ENCODE measurements around the gene HSPG2. TPM values are rescaled to one million over a fixed set of nuclear protein-coding genes. Genes with fewer than 3 reads are reported as not detected.

The HSPG2 gene
- total and polyA plus RNA-seq, 10 of the 15 experiments (the other 5 are each of a cell fraction or from before 2014, with no cell fraction given): 0.30 to 3.4 (median 0.73) TPM; not detected in 2

DNA sequence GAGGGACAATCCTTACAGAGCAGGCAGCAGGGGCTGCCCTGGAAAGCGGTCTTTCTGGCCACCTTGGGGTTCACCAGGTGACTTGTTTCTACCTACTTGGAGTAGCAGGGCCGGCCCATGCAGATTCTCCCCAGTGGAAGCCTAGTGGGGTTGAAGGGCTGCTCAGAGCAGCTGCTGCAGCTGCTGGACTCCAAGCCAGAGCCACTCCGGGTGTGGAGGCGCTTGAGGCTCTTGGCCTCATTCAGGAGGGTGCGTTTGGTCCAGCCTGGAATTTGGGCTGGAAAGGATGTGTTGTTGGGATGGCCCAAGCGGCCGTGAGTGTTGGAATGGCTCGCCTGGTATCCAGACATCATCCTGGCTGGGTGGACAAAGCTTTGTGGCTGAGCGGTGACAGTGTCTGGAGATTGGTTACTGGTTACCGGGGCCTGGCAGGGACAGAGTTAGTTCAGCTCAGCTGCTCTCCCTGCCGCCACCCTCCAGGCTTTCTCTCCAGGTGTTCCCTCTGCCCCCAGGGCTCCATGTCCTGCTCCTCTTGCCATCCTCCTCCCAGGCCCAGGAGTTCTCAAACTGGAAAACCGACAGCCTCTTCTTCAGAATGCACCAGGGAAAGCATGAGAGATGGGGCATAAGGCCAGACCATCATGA lies 14.2 kb upstream of the HSPG2 start:
- DNase-seq (ENCODE audit: low read depth, low spot score): no peak
- no peaks in the 10 kb centered on the region for H4K20me1 ChIP-seq (ENCODE audit: control insufficient read depth, insufficient read depth)
- intact Hi-C loops (cut with micrococcal nuclease; ENCODE audit: unreplicated experiment) (no loop called here), in situ Hi-C loops (cut with MboI) (no loop called here)
- H3K4me2 ChIP-seq (ENCODE audit: control insufficient read depth, insufficient read depth): no peak overlapping the region
- H3K27me3 ChIP-seq (replicated peaks in 1 of 2; ENCODE audit: control insufficient read depth in 2 of 2, insufficient read depth in 2 of 2, low read length in 1 of 2): no peaks in the 10 kb centered on the region; a peak in 1 of 4 replicates
- ChIA-PET CTCF (no interaction called here), SMC1A (ENCODE audit: uncharacterized antibody, unreplicated experiment) (no interaction called here), RAD21 (ENCODE audit: unreplicated experiment) (no interaction called here), POLR2A (no interaction called here)
- no peak for ATAC-seq
- no peaks in the 10 kb centered on the region for H3K9me3 ChIP-seq (replicated peaks; ENCODE audit: control insufficient read depth, insufficient read depth, low read length)
- BruUV-seq (replicated peaks): no TSS peak
- no peak overlapping the region for H2AFZ ChIP-seq (ENCODE audit: control insufficient read depth, low read depth, low read length)
- TF ChIP-seq SMARCA5 (IDR thresholded peaks at IDR 0.05): no peak
- no peak for TF ChIP-seq ZNF217 (IDR thresholded peaks at IDR 0.05)
- no peak for TF ChIP-seq MYB (IDR thresholded peaks at IDR 0.05; ENCODE audit: borderline replicate concordance, low read depth, low read length)
- no peak for TF ChIP-seq SIN3A (IDR thresholded peaks at IDR 0.05; ENCODE audit: low read depth, low read length)
- no peak for TF ChIP-seq ZBED1 (IDR thresholded peaks at IDR 0.05; ENCODE audit: borderline replicate concordance)
- TF ChIP-seq, protein P1, sequence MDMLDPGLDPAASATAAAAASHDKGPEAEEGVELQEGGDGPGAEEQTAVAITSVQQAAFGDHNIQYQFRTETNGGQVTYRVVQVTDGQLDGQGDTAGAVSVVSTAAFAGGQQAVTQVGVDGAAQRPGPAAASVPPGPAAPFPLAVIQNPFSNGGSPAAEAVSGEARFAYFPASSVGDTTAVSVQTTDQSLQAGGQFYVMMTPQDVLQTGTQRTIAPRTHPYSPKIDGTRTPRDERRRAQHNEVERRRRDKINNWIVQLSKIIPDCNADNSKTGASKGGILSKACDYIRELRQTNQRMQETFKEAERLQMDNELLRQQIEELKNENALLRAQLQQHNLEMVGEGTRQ (IDR thresholded peaks at IDR 0.05; ENCODE audit: borderline replicate concordance, low read depth, low read length): no peak
- TF ChIP-seq ZNF207 (IDR thresholded peaks at IDR 0.05; ENCODE audit: borderline replicate concordance): no peak
- TF ChIP-seq, protein P2, sequence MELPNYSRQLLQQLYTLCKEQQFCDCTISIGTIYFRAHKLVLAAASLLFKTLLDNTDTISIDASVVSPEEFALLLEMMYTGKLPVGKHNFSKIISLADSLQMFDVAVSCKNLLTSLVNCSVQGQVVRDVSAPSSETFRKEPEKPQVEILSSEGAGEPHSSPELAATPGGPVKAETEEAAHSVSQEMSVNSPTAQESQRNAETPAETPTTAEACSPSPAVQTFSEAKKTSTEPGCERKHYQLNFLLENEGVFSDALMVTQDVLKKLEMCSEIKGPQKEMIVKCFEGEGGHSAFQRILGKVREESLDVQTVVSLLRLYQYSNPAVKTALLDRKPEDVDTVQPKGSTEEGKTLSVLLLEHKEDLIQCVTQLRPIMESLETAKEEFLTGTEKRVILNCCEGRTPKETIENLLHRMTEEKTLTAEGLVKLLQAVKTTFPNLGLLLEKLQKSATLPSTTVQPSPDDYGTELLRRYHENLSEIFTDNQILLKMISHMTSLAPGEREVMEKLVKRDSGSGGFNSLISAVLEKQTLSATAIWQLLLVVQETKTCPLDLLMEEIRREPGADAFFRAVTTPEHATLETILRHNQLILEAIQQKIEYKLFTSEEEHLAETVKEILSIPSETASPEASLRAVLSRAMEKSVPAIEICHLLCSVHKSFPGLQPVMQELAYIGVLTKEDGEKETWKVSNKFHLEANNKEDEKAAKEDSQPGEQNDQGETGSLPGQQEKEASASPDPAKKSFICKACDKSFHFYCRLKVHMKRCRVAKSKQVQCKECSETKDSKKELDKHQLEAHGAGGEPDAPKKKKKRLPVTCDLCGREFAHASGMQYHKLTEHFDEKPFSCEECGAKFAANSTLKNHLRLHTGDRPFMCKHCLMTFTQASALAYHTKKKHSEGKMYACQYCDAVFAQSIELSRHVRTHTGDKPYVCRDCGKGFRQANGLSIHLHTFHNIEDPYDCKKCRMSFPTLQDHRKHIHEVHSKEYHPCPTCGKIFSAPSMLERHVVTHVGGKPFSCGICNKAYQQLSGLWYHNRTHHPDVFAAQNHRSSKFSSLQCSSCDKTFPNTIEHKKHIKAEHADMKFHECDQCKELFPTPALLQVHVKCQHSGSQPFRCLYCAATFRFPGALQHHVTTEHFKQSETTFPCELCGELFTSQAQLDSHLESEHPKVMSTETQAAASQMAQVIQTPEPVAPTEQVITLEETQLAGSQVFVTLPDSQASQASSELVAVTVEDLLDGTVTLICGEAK (IDR thresholded peaks at IDR 0.05; ENCODE audit: borderline replicate concordance): no peak
- no peak for TF ChIP-seq TCF3 (IDR thresholded peaks at IDR 0.05; ENCODE audit: borderline replicate concordance, insufficient read depth, low read depth, low read length)
- no peak for TF ChIP-seq NKRF (conservative IDR thresholded peaks at IDR 0.05)
- no peak for TF ChIP-seq BACH1 (IDR thresholded peaks at IDR 0.05; ENCODE audit: borderline replicate concordance)
- no peak for TF ChIP-seq KDM1A (IDR thresholded peaks at IDR 0.05; ENCODE audit: borderline replicate concordance)
- TF ChIP-seq POLR2AphosphoS2 (IDR thresholded peaks at IDR 0.05; ENCODE audit: low read depth, low read length): no peak
- no peak for FAIRE-seq
- H3K4me3 ChIP-seq: no peak overlapping the region
- WGBS (ENCODE audit: insufficient coverage, insufficient replicate concordance, low lambda C conversion rate, missing lambda C conversion rate): 17% methylated on average over 12 of the region's 12 CpGs
- no peak overlapping the region for H3K27ac ChIP-seq (ENCODE audit: control insufficient read depth, insufficient read depth)
- peaks cover 8% of the 10 kb centered on the region for H3K4me1 ChIP-seq (ENCODE audit: control insufficient read depth, insufficient read depth, low read length)
- H3K79me2 ChIP-seq (ENCODE audit: control insufficient read depth, insufficient read depth, low read length): no peaks in the 10 kb centered on the region
- H3K9ac ChIP-seq (ENCODE audit: control insufficient read depth, insufficient read depth, low read length): no peak overlapping the region
- no peaks in the 10 kb centered on the region for H3K36me3 ChIP-seq (ENCODE audit: control insufficient read depth in 2 of 2, insufficient read depth in 2 of 2, low read length in 1 of 2)

Data from GM12878 (cell line).